ENCODE measurements around the gene INTS6. TPM values are rescaled to one million over a fixed set of nuclear protein-coding genes. Genes with fewer than 3 reads are reported as not detected.

Gene INTS6
- total RNA-seq, 1 experiment from 2014 or later, result 45.5 TPM

DNA sequence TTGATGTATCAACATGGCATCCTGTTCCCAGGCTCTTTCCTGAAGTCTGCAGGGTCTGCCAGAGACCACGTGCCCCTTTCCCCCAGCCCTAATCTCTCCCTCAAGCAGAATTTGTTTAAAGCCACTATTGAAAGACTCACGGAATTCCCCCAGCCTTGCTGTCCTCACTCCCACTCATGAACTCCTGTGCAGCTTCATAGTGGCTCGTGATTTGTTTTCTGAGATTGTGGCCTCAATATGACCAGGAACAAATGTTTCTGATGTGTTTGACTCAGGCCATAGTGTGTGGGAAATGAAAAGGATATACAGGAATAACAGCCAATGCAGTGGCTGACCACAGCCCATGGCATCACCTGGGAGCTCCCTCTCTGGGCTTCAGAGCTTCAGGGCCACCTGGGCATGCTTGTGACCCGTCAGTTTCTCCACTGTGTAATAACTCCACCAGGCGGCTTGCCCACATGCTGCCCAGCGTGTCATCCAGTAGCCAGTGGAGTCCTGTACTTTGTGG lies 121.4 kb downstream of the INTS6 start:
- no peaks in the 10 kb centered on the region for H3K36me3 ChIP-seq (ENCODE audit: low read depth)
- BruUV-seq (replicated peaks), result no TSS peak
- H3F3A ChIP-seq (ENCODE audit: insufficient read depth, low read depth), result no peaks in the 10 kb centered on the region
- no peaks in the 10 kb centered on the region for H3K79me2 ChIP-seq (ENCODE audit: low read depth)
- TF ChIP-seq, protein P1, sequence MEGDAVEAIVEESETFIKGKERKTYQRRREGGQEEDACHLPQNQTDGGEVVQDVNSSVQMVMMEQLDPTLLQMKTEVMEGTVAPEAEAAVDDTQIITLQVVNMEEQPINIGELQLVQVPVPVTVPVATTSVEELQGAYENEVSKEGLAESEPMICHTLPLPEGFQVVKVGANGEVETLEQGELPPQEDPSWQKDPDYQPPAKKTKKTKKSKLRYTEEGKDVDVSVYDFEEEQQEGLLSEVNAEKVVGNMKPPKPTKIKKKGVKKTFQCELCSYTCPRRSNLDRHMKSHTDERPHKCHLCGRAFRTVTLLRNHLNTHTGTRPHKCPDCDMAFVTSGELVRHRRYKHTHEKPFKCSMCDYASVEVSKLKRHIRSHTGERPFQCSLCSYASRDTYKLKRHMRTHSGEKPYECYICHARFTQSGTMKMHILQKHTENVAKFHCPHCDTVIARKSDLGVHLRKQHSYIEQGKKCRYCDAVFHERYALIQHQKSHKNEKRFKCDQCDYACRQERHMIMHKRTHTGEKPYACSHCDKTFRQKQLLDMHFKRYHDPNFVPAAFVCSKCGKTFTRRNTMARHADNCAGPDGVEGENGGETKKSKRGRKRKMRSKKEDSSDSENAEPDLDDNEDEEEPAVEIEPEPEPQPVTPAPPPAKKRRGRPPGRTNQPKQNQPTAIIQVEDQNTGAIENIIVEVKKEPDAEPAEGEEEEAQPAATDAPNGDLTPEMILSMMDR (conservative IDR thresholded peaks at IDR 0.05), result no peak
- TF ChIP-seq EZH2 (IDR thresholded peaks at IDR 0.05; ENCODE audit: low read depth), result no peak
- H4K20me1 ChIP-seq (ENCODE audit: insufficient read depth), result no peaks in the 10 kb centered on the region
- no peaks in the 10 kb centered on the region for H3K9me3 ChIP-seq (ENCODE audit: insufficient read depth, low read depth)
- H3K27me3 ChIP-seq (ENCODE audit: insufficient read depth, low read depth), result peaks cover 3% of the 10 kb centered on the region
- H3K4me3 ChIP-seq, result no peak overlapping the region
- H3K4me1 ChIP-seq (replicated peaks; ENCODE audit: insufficient read depth), result no peaks in the 10 kb centered on the region
- intact Hi-C loops (cut with micrococcal nuclease; ENCODE audit: unreplicated experiment), result no loop called here
- no peak overlapping the region for H2AFZ ChIP-seq
- POLR2A ChIA-PET (ENCODE audit: unreplicated experiment), result no interaction called here
- no peak overlapping the region for H3K4me2 ChIP-seq
- CTCF ChIA-PET, result no interaction called here
- no peak overlapping the region for H3K27ac ChIP-seq
- DNase-seq, result no peak
- H3K9me2 ChIP-seq (ENCODE audit: insufficient read depth), result no peaks in the 10 kb centered on the region

DNA sequence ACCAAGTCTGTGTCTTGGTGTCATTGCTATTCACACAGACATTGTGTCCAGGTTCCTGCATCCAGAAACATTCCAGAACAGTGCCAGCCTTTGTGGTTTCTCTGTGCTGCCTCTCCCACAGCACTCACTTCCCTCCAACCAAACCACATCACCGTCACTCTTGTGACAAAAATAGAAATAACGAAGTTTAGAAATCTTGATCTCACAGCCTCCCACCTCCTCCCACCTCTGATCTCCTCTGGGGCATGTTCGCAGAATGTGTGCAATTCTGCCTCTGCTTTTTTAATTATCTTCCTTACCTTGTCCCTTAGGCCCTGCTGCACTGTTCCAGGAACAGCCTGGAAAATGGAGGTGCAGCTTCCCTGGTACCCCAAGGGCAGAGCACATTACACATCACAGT lies 122.0 kb downstream of the INTS6 start:
- H3K9me3 ChIP-seq (ENCODE audit: insufficient read depth, low read depth), result no peaks in the 10 kb centered on the region
- TF ChIP-seq, protein P1 (conservative IDR thresholded peaks at IDR 0.05), result no peak
- no peak for TF ChIP-seq EZH2 (IDR thresholded peaks at IDR 0.05; ENCODE audit: low read depth)
- no peak overlapping the region for H2AFZ ChIP-seq
- no peaks in the 10 kb centered on the region for H3F3A ChIP-seq (ENCODE audit: insufficient read depth, low read depth)
- intact Hi-C loops (cut with micrococcal nuclease; ENCODE audit: unreplicated experiment), result no loop called here
- H3K4me1 ChIP-seq (replicated peaks; ENCODE audit: insufficient read depth), result no peaks in the 10 kb centered on the region
- no peak overlapping the region for H3K4me2 ChIP-seq
- H3K36me3 ChIP-seq (ENCODE audit: low read depth), result no peaks in the 10 kb centered on the region
- no peaks in the 10 kb centered on the region for H3K9me2 ChIP-seq (ENCODE audit: insufficient read depth)
- H3K27ac ChIP-seq, result no peak overlapping the region
- BruUV-seq (replicated peaks), result no TSS peak
- H4K20me1 ChIP-seq (ENCODE audit: insufficient read depth), result no peaks in the 10 kb centered on the region
- no peak for DNase-seq
- no peaks in the 10 kb centered on the region for H3K79me2 ChIP-seq (ENCODE audit: low read depth)
- H3K27me3 ChIP-seq (ENCODE audit: insufficient read depth, low read depth), result peaks cover 3% of the 10 kb centered on the region
- POLR2A ChIA-PET (ENCODE audit: unreplicated experiment), result no interaction called here
- CTCF ChIA-PET, result no interaction called here
- H3K4me3 ChIP-seq, result no peak overlapping the region

DNA sequence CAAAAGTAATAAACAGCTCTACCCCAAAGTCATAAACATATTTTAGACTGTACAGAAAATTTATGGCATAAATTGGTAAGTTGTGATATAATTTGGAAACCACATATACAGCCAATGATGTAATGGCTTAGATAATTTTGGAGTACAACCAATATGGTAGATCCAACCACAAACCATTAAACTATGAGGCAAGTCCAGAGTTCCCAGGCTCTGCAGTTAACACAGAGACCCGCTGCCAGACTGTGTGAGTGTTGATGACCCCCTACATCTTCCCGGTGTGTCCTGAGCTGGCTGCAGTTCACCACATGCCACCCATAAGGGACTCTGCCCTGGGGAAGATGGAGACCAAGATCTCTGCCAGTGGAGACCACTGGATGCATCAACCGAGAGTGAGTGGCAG lies 123.2 kb downstream of the INTS6 start:
- H3K4me1 ChIP-seq (replicated peaks; ENCODE audit: insufficient read depth), result no peaks in the 10 kb centered on the region
- no peaks in the 10 kb centered on the region; the same call in 1 of the 2 replicates for H3K9me2 ChIP-seq (ENCODE audit: insufficient read depth)
- BruUV-seq (replicated peaks), result no TSS peak
- no peak overlapping the region for H3K4me2 ChIP-seq
- ChIA-PET CTCF (interaction anchor here (0.5 kb wide), 1 partner anchor 98 kb away, joined by 6 read pairs; no protein-coding TSS in a partner anchor), POLR2A (ENCODE audit: unreplicated experiment) (no interaction called here)
- no peaks in the 10 kb centered on the region for H4K20me1 ChIP-seq (ENCODE audit: insufficient read depth)
- peaks cover 3% of the 10 kb centered on the region for H3K27me3 ChIP-seq (ENCODE audit: insufficient read depth, low read depth)
- intact Hi-C loops (cut with micrococcal nuclease; ENCODE audit: unreplicated experiment), result no loop called here
- H3K36me3 ChIP-seq (ENCODE audit: low read depth), result no peaks in the 10 kb centered on the region
- no peaks in the 10 kb centered on the region for H3K9me3 ChIP-seq (ENCODE audit: insufficient read depth, low read depth)
- TF ChIP-seq, protein P1 (conservative IDR thresholded peaks at IDR 0.05), result no peak
- no peak for TF ChIP-seq EZH2 (IDR thresholded peaks at IDR 0.05; ENCODE audit: low read depth)
- DNase-seq, result no peak
- no peak overlapping the region for H2AFZ ChIP-seq
- H3K27ac ChIP-seq, result no peak overlapping the region
- no peaks in the 10 kb centered on the region for H3F3A ChIP-seq (ENCODE audit: insufficient read depth, low read depth)
- H3K4me3 ChIP-seq, result no peak overlapping the region
- H3K79me2 ChIP-seq (ENCODE audit: low read depth), result no peaks in the 10 kb centered on the region
